ENCODE results near the gene GLE1. TPM values are rescaled to one million over a fixed set of nuclear protein-coding genes. Genes with fewer than 3 reads are reported as not detected.
A peak's percentile ranks its signal among the peaks of the same experiment; 100 is the strongest.

Gene GLE1
- total RNA-seq, 1 donor from 2014 or later = 17.5 TPM

GRCh38 chr9:128512820-128513219 is 8.3 kb downstream of the GLE1 start:
- no peaks in the 10 kb centered on the region for H3K27me3 Mint-ChIP-seq (ENCODE audit: low read depth, unreplicated experiment)
- H3K4me3 Mint-ChIP-seq (ENCODE audit: unreplicated experiment) = no peak overlapping the region
- H3K27ac Mint-ChIP-seq (ENCODE audit: unreplicated experiment) = no peak overlapping the region
- Histone ChIP-seq H3K4me1 (ENCODE audit: insufficient read depth, low read length) (no peaks in the 10 kb centered on the region), H3K9ac (ENCODE audit: low read length) (no peak overlapping the region), H2AFZ (ENCODE audit: low read depth, low read length) (no peak overlapping the region), H3K27me3 (ENCODE audit: insufficient read depth, low read length) (no peaks in the 10 kb centered on the region), H3K36me3 (ENCODE audit: insufficient read depth, low read length) (peaks cover 9% of the 10 kb centered on the region), H3K4me2 (ENCODE audit: low read length) (no peak overlapping the region), H3K79me2 (ENCODE audit: insufficient read depth, low read length) (no peaks in the 10 kb centered on the region), H3K9me3 (ENCODE audit: insufficient read depth, low read depth, low read length) (no peaks in the 10 kb centered on the region), H4K20me1 (ENCODE audit: insufficient read depth, low read length) (no peaks in the 10 kb centered on the region), H3K4me3 (ENCODE audit: insufficient read depth, low read depth, low read length) (no peak overlapping the region), H3K27ac (ENCODE audit: low read depth, low read length) (no peak overlapping the region)
- DNase-seq (ENCODE audit: low read depth) (no peak), FAIRE-seq (no peak)
- peaks cover 17% of the 10 kb centered on the region for H3K36me3 Mint-ChIP-seq (ENCODE audit: low read depth, unreplicated experiment)
- no peaks in the 10 kb centered on the region for H3K9me3 Mint-ChIP-seq (ENCODE audit: unreplicated experiment)
- no peak for TF ChIP-seq EZH2 (IDR thresholded peaks at IDR 0.05; ENCODE audit: insufficient read depth, low read length)
- no peak for TF ChIP-seq CTCF (IDR thresholded peaks at IDR 0.05; ENCODE audit: insufficient read depth, low read depth, low read length)
- H3K4me1 Mint-ChIP-seq (ENCODE audit: low read depth, unreplicated experiment) = no peaks in the 10 kb centered on the region

DNA sequence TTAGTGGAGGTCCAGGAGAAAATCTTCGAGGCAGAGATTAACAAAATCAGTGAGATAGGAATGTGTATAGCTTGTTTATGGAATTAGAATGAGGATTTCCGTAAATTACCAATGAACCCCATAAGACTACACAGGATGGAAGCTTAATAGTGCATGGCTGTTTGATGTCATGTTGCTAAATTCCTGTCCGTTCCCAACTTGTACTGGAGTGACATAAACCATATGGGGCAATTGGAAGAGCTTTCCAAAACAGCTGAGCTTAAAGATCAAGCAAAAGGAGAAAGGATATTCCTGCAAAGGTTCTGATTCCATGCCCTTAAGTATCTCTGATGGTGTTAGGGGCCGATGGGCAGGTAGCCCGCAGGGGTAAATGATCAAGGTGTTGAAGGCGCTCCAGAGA is 17.4 kb downstream of the GLE1 start:
- H3K27me3 ChIP-seq (ENCODE audit: insufficient read depth, low read length) = no peaks in the 10 kb centered on the region
- TF ChIP-seq CTCF (IDR thresholded peaks at IDR 0.05; ENCODE audit: insufficient read depth, low read depth, low read length) (no peak), EZH2 (IDR thresholded peaks at IDR 0.05; ENCODE audit: insufficient read depth, low read length) (no peak)
- no peaks in the 10 kb centered on the region for H4K20me1 ChIP-seq (ENCODE audit: insufficient read depth, low read length)
- no peak overlapping the region for H3K27ac ChIP-seq (ENCODE audit: low read depth, low read length)
- no peak overlapping the region for H2AFZ ChIP-seq (ENCODE audit: low read depth, low read length)
- no peak overlapping the region for H3K27ac Mint-ChIP-seq (ENCODE audit: unreplicated experiment)
- no peak overlapping the region for H3K4me3 Mint-ChIP-seq (ENCODE audit: unreplicated experiment)
- H3K4me2 ChIP-seq (ENCODE audit: low read length) = no peak overlapping the region
- peaks cover 11% of the 10 kb centered on the region for H3K4me1 Mint-ChIP-seq (ENCODE audit: low read depth, unreplicated experiment)
- no peaks in the 10 kb centered on the region for H3K79me2 ChIP-seq (ENCODE audit: insufficient read depth, low read length)
- H3K36me3 Mint-ChIP-seq (ENCODE audit: low read depth, unreplicated experiment) = peaks cover 24% of the 10 kb centered on the region
- no peak overlapping the region for H3K9ac ChIP-seq (ENCODE audit: low read length)
- no peaks in the 10 kb centered on the region for H3K9me3 Mint-ChIP-seq (ENCODE audit: unreplicated experiment)
- H3K4me3 ChIP-seq (ENCODE audit: insufficient read depth, low read depth, low read length) = no peak overlapping the region
- no peaks in the 10 kb centered on the region for H3K9me3 ChIP-seq (ENCODE audit: insufficient read depth, low read depth, low read length)
- peaks cover 10% of the 10 kb centered on the region for H3K36me3 ChIP-seq (ENCODE audit: insufficient read depth, low read length)
- H3K4me1 ChIP-seq (ENCODE audit: insufficient read depth, low read length) = peaks cover 11% of the 10 kb centered on the region
- no peaks in the 10 kb centered on the region for H3K27me3 Mint-ChIP-seq (ENCODE audit: low read depth, unreplicated experiment)
- DNase-seq (ENCODE audit: low read depth) = no peak
- no peak for FAIRE-seq

DNA sequence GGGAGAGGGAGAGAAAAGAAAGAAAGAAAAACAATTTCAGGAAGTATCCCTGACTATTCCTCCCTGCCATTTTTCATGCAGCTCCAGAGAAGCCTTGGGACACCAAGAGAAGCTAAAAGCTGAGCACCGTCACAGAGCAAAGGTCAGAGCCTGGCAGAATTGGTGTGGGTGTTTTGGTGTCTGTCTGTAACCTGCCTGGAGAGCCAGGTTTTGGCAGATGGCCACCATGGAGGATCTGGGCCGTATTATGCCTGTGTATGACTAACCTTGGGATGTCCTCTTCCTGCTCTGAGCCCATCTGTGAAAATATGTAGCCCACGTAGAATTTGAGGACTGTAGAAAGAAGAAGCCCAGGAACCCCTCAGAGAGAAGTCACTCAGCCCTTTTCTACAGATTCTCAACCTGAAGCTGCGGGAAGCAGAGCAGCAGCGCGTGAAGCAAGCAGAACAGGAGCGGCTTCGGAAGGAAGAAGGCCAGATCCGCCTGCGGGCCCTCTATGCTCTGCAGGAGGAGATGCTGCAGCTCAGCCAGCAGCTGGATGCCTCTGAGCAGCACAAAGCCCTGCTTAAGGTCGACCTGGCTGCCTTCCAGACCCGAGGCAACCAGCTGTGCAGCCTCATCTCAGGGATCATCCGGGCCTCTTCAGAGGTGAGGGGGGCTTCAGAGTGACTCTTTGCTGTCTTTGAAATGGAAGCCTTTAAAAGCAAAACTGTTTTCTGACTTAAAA is 18.8 kb downstream of the GLE1 start:
- no peak overlapping the region for H3K4me3 ChIP-seq (ENCODE audit: insufficient read depth, low read depth, low read length)
- H2AFZ ChIP-seq (ENCODE audit: low read depth, low read length) = no peak overlapping the region
- Mint-ChIP-seq H3K36me3 (ENCODE audit: low read depth, unreplicated experiment) (peaks cover 18% of the 10 kb centered on the region), H3K27ac (ENCODE audit: unreplicated experiment) (no peak overlapping the region), H3K27me3 (ENCODE audit: low read depth, unreplicated experiment) (no peaks in the 10 kb centered on the region), H3K9me3 (ENCODE audit: unreplicated experiment) (no peaks in the 10 kb centered on the region), H3K4me1 (ENCODE audit: low read depth, unreplicated experiment) (peaks cover 12% of the 10 kb centered on the region), H3K4me3 (ENCODE audit: unreplicated experiment) (no peak overlapping the region)
- H3K9ac ChIP-seq (ENCODE audit: low read length) = peak overlapping the region; percentile 21
- no peaks in the 10 kb centered on the region for H3K9me3 ChIP-seq (ENCODE audit: insufficient read depth, low read depth, low read length)
- TF ChIP-seq EZH2 (IDR thresholded peaks at IDR 0.05; ENCODE audit: insufficient read depth, low read length) = no peak
- TF ChIP-seq CTCF (IDR thresholded peaks at IDR 0.05; ENCODE audit: insufficient read depth, low read depth, low read length) = no peak
- H3K4me2 ChIP-seq (ENCODE audit: low read length) = peak overlapping the region; percentile 40
- no peaks in the 10 kb centered on the region for H3K79me2 ChIP-seq (ENCODE audit: insufficient read depth, low read length)
- H4K20me1 ChIP-seq (ENCODE audit: insufficient read depth, low read length) = no peaks in the 10 kb centered on the region
- H3K4me1 ChIP-seq (ENCODE audit: insufficient read depth, low read length) = peaks cover 11% of the 10 kb centered on the region
- H3K36me3 ChIP-seq (ENCODE audit: insufficient read depth, low read length) = peaks cover 17% of the 10 kb centered on the region
- DNase-seq (ENCODE audit: low read depth) (peak; percentile 29), FAIRE-seq (no peak)
- no peak overlapping the region for H3K27ac ChIP-seq (ENCODE audit: low read depth, low read length)
- no peaks in the 10 kb centered on the region for H3K27me3 ChIP-seq (ENCODE audit: insufficient read depth, low read length)

Data from astrocyte (in vitro differentiated cells and primary cell).